T-cell (primary cell): ENCODE measurements around the gene MYO1D. TPM values are rescaled to one million over a fixed set of nuclear protein-coding genes. Genes with fewer than 3 reads are reported as not detected.
A peak's percentile ranks its signal among the peaks of the same experiment; 100 is the strongest.

Source experiments
- ATAC-seq, 4 experiments: fragments of 200-7000 bp in 3 of 4; fragments of 150-1000 bp in 1 of 4; cut with Tn5 transposase; replicated peaks in 1 of 4; 1 replicate in 3 of 4; 2 replicates in 1 of 4; pipeline ENCODE4 v1.10.0; 2021; ENCODE audit warnings: moderate library complexity in 3 of 4, mild to moderate bottlenecking in 2 of 4, moderate number of reproducible peaks in 1 of 4
- CTCF ChIA-PET, 2 donors: fragments of 300-600 bp; sonication (Branson Sonifier 250); formaldehyde crosslinking; loops; one replicate each; lab custom pipeline; 2022; ENCODE audit warnings: antibody characterized with exemption in 2 of 2; lab: Charles Lee
- POLR2A ChIA-PET, 2 donors: fragments of 300-600 bp; sonication (Branson Sonifier 250); formaldehyde crosslinking; loops; one replicate each; lab custom pipeline; 2022; ENCODE audit warnings: antibody characterized with exemption in 2 of 2; lab: Charles Lee
- DNase-seq, 35 experiments: peaks; one replicate each; pipeline versions ENCODE4 v3.0.0 to v3.0.0-alpha.2; 2013 to 2023
- H3K27ac ChIP-seq: one replicate; pipeline ENCODE4 v1.5.1; 2013; ENCODE audit warnings: low read length
- H3K27me3 ChIP-seq, 2 experiments: replicated peaks in 1 of 2; 1 replicate in 1 of 2; 2 replicates in 1 of 2; pipeline versions ENCODE4 v1.6.1 to v1.7.0; 2013; ENCODE audit warnings: low read length in 1 of 2, mixed read lengths in 1 of 2; ENCODE audit not compliant: control insufficient read depth in 2 of 2, insufficient read depth in 2 of 2; ENCODE audit errors: extremely low read depth in 1 of 2
- H3K36me3 ChIP-seq, 2 donors: 1 replicate in 1 of 2; 2 replicates in 1 of 2; pipeline versions ENCODE4 v1.6.1 to v1.7.0; 2013; ENCODE audit warnings: low read length in 1 of 2; ENCODE audit not compliant: control insufficient read depth in 2 of 2, insufficient read depth in 1 of 2; ENCODE audit errors: extremely low read depth in 1 of 2
- H3K4me1 ChIP-seq, 2 experiments: 1 replicate in 1 of 2; 2 replicates in 1 of 2; pipeline versions ENCODE4 v1.6.1 to v1.7.0; 2013; ENCODE audit warnings: low read length in 2 of 2, mixed read lengths in 1 of 2; ENCODE audit not compliant: insufficient read depth in 2 of 2, control insufficient read depth in 1 of 2; ENCODE audit errors: extremely low read depth in 1 of 2
- H3K4me3 ChIP-seq, 2 donors: 1 replicate in 1 of 2; 2 replicates in 1 of 2; pipeline versions ENCODE4 v1.5.1 to v1.7.0; 2013; ENCODE audit warnings: mild to moderate bottlenecking in 2 of 2, low read length in 1 of 2, moderate library complexity in 1 of 2; ENCODE audit not compliant: control insufficient read depth in 1 of 2; ENCODE audit errors: extremely low read depth in 1 of 2
- H3K9me3 ChIP-seq: 2 replicates; pipeline ENCODE4 v1.7.0; 2013
- H3K27ac Mint-ChIP-seq, 2 donors: one replicate each; pipeline ENCODE4 v1.8.0; 2020 to 2021; ENCODE audit warnings: mild to moderate bottlenecking in 2 of 2, mixed read lengths in 2 of 2
- H3K27me3 Mint-ChIP-seq, 2 donors: one replicate each; pipeline ENCODE4 v1.8.0; 2021 to 2022; ENCODE audit warnings: mixed read lengths in 2 of 2
- H3K36me3 Mint-ChIP-seq: one replicate; pipeline ENCODE4 v1.8.0; 2021; ENCODE audit warnings: mixed read lengths
- H3K4me1 Mint-ChIP-seq, 3 donors: one replicate each; pipeline ENCODE4 v1.8.0; 2020 to 2022; ENCODE audit warnings: mixed read lengths in 3 of 3, mild to moderate bottlenecking in 1 of 3
- H3K4me3 Mint-ChIP-seq, 3 donors: one replicate each; pipeline ENCODE4 v1.8.0; 2020 to 2022; ENCODE audit warnings: mild to moderate bottlenecking in 3 of 3, mixed read lengths in 3 of 3, moderate library complexity in 3 of 3
- H3K9me3 Mint-ChIP-seq, 3 donors: one replicate each; pipeline ENCODE4 v1.8.0; 2020 to 2022; ENCODE audit warnings: mixed read lengths in 3 of 3
- WGBS: methylation state at CpG from one replicate; pipeline ENCODE4 v1.1.5; 2013; ENCODE audit warnings: missing lambda C conversion rate; ENCODE audit not compliant: insufficient coverage; 5-methylcytosine and 5-hydroxymethylcytosine counted together
- total RNA-seq, 35 experiments: library from RNA in 6 of 35; stranded (reverse) in 6 of 35; fragments of 120-200 nt in 1 of 35; gene quantifications; one replicate each; pipeline versions ENCODE4 v1.2.1 to v1.2.4 and lab custom pipeline; 2013 to 2026

Gene MYO1D
- total RNA-seq, 5 donors from 2014 or later (not counting 1 experiment from before 2014, with no cell fraction given): 8.3 to 11.1 (median 9.5) TPM

- H3K9me3 Mint-ChIP-seq: no peaks in the 10 kb centered on the region
- no peaks in the 10 kb centered on the region for H3K27me3 Mint-ChIP-seq
- CTCF ChIA-PET: interaction anchor here (0.6 to 0.8 kb wide), 3 partner anchors 28 to 45 kb away, joined by 3 to 4 read pairs (median 3); no protein-coding TSS in a partner anchor
- Histone ChIP-seq H3K9me3 (no peaks in the 10 kb centered on the region), H3K4me3 (peak overlapping the region; percentile 36 to 63), H3K36me3 (peaks cover 5 to 13% of the 10 kb centered on the region in 2 donors), H3K27ac (no peak overlapping the region), H3K27me3 (no peaks in the 10 kb centered on the region), H3K4me1 (peaks cover 24 to 67% of the 10 kb centered on the region in 2 experiments)
- POLR2A ChIA-PET: interaction anchor here in 1 of 2 donors (0.5 kb wide), 1 partner anchor 379 kb away, joined by 8 read pairs; no protein-coding TSS in a partner anchor
- no peak for DNase-seq
- peak overlapping the region; percentile 82 to 98 for H3K27ac Mint-ChIP-seq
- no peak for ATAC-seq
- 81% methylated on average over 12 of the region's 13 CpGs for WGBS
- peaks cover 25% of the 10 kb centered on the region for H3K36me3 Mint-ChIP-seq
- H3K4me3 Mint-ChIP-seq: peak overlapping the region; percentile 81 to 90 (median 87)
- H3K4me1 Mint-ChIP-seq: peaks cover 69 to 71% (median 71%) of the 10 kb centered on the region in 3 donors
Observed at GRCh38 chr17:32488604-32489180, 388.2 kb downstream of the MYO1D start.

- Mint-ChIP-seq H3K4me1 (peaks cover 69 to 71% (median 70%) of the 10 kb centered on the region in 3 donors), H3K36me3 (peaks cover 27% of the 10 kb centered on the region), H3K4me3 (peak overlapping the region; percentile 81 to 90 (median 87)), H3K27me3 (no peaks in the 10 kb centered on the region), H3K9me3 (no peaks in the 10 kb centered on the region), H3K27ac (peak overlapping the region; percentile 85 to 98)
- WGBS: 70% methylated on average over 8 of the region's 16 CpGs
- peak overlapping the region; percentile 63 to 79 for H3K4me3 ChIP-seq
- H3K36me3 ChIP-seq: peaks cover 5 to 15% of the 10 kb centered on the region in 2 donors
- ChIA-PET POLR2A (interaction anchor here in 1 of 2 donors (0.5 kb wide), 1 partner anchor 379 kb away, joined by 8 read pairs; no protein-coding TSS in a partner anchor), CTCF (interaction anchor here (0.6 to 2.3 kb wide), 4 partner anchors 28 to 389 kb away, joined by 3 to 13 read pairs (median 8); partner anchors contain the start of genes MYO1D (in 1 of the 2) and PSMD11 (in 1 of the 2))
- peaks cover 22 to 64% of the 10 kb centered on the region in 2 experiments for H3K4me1 ChIP-seq
- no peaks in the 10 kb centered on the region for H3K9me3 ChIP-seq
- ATAC-seq (no peak), DNase-seq (no peak)
- H3K27me3 ChIP-seq: no peaks in the 10 kb centered on the region
- H3K27ac ChIP-seq: no peak overlapping the region
Observed at GRCh38 chr17:32488177-32488542, 388.8 kb downstream of the MYO1D start.

- WGBS: 30% methylated on average over 59 of the region's 59 CpGs
- Mint-ChIP-seq H3K9me3 (no peaks in the 10 kb centered on the region), H3K27ac (peak overlapping the region; percentile 85 to 98), H3K36me3 (peaks cover 27% of the 10 kb centered on the region), H3K4me1 (peaks cover 63 to 65% (median 65%) of the 10 kb centered on the region in 3 donors), H3K4me3 (peak overlapping the region; percentile 81 to 90 (median 87)), H3K27me3 (no peaks in the 10 kb centered on the region)
- ATAC-seq: peak in 2 of 4 experiments; percentile 12 to 20
- DNase-seq: peak in 7 of 35 experiments; percentile 9 to 51 (median 34)
- Histone ChIP-seq H3K9me3 (no peaks in the 10 kb centered on the region), H3K4me1 (peaks cover 17 to 58% of the 10 kb centered on the region in 2 experiments), H3K27ac (no peak overlapping the region), H3K27me3 (no peaks in the 10 kb centered on the region), H3K36me3 (peaks cover 5 to 16% of the 10 kb centered on the region in 2 donors), H3K4me3 (peak overlapping the region; percentile 63 to 79)
- ChIA-PET CTCF (interaction anchor here in 1 of 2 donors (0.9 to 2.3 kb wide), 4 partner anchors 11 to 389 kb away, joined by 3 to 13 read pairs (median 8); partner anchors contain the start of genes MYO1D and PSMD11), POLR2A (no interaction called here)
Observed at GRCh38 chr17:32487473-32488176, 389.3 kb downstream of the MYO1D start.

- Histone ChIP-seq H3K4me3 (peak within 1 kb of the TSS; percentile 63 to 79), H3K9me3 (no peaks in the 10 kb centered on the region), H3K36me3 (peaks cover 5 to 23% of the 10 kb centered on the region in 2 donors), H3K27ac (peak within 1 kb of the TSS; percentile 20), H3K4me1 (peaks cover 11 to 51% of the 10 kb centered on the region in 2 experiments), H3K27me3 (no peaks in the 10 kb centered on the region)
- ATAC-seq: peak; percentile 76 to 81 (median 78)
- CTCF ChIA-PET: interaction anchor here in 1 of 2 donors (0.9 to 2.3 kb wide), 5 partner anchors 11 to 390 kb away, joined by 3 to 13 read pairs (median 3); partner anchors contain the start of genes MYO1D and PSMD11
- Mint-ChIP-seq H3K4me1 (peaks cover 56 to 58% (median 58%) of the 10 kb centered on the region in 3 donors), H3K36me3 (peaks cover 31% of the 10 kb centered on the region), H3K27ac (peak within 1 kb of the TSS; percentile 85 to 98), H3K4me3 (peak within 1 kb of the TSS; percentile 81 to 90 (median 87)), H3K9me3 (no peaks in the 10 kb centered on the region), H3K27me3 (no peaks in the 10 kb centered on the region)
- WGBS: under 1% methylated on average over 134 of the region's 135 CpGs
- peak; percentile 53 to 91 (median 73) for DNase-seq
- POLR2A ChIA-PET: interaction anchor here (0.6 kb wide), 3 partner anchors 12 to 559 kb away, joined by 3 read pairs; no protein-coding TSS in a partner anchor
Observed at GRCh38 chr17:32486701-32487472, 390.0 kb downstream of the MYO1D start, which contains the start of gene CDK5R1. Gene CDK5R1, plus strand, starts transcription at chr17:32486993. Its CDS starts 628 bp downstream, at chr17:32487621.

GRCh38 chr17:32486111-32486700, 390.7 kb downstream of the MYO1D start:
- Mint-ChIP-seq H3K27me3 (no peaks in the 10 kb centered on the region), H3K4me3 (peak overlapping the region; percentile 65 to 81 (median 77)), H3K4me1 (peaks cover 49 to 51% (median 51%) of the 10 kb centered on the region in 3 donors), H3K36me3 (peaks cover 38% of the 10 kb centered on the region), H3K9me3 (no peaks in the 10 kb centered on the region), H3K27ac (peak overlapping the region; percentile 74 to 77)
- 15% methylated on average over 67 of the region's 72 CpGs for WGBS
- Histone ChIP-seq H3K27ac (peak overlapping the region; percentile 20), H3K27me3 (no peaks in the 10 kb centered on the region), H3K4me1 (peaks cover 6 to 44% of the 10 kb centered on the region in 2 experiments), H3K4me3 (peak overlapping the region; percentile 19 to 34), H3K36me3 (peaks cover 5 to 28% of the 10 kb centered on the region in 2 donors), H3K9me3 (no peaks in the 10 kb centered on the region)
- ChIA-PET POLR2A (interaction anchor here (0.6 kb wide), 4 partner anchors 13 to 558 kb away, joined by 3 read pairs; no protein-coding TSS in a partner anchor), CTCF (interaction anchor here in 1 of 2 donors (0.6 to 3.3 kb wide), 5 partner anchors 24 to 391 kb away, joined by 3 to 20 read pairs (median 12); partner anchors contain the start of genes MYO1D and PSMD11)
- peak in 34 of 35 experiments; percentile 41 to 89 (median 63) for DNase-seq
- ATAC-seq: peak; percentile 80 to 83 (median 81)
